Left forelimb (tissue), 1 donor: Measurements from ENCODE around the gene CPSF7.
"Not testable (repeated sequence)": the region's sequence is repeated elsewhere in the genome, so short reads cannot be mapped to it uniquely, and the experiment has no call there.

Source experiments
- DNase-seq: peaks from one replicate; pipeline ENCODE4 v3.0.0-alpha.2; 2018; ENCODE audit warnings: low spot score

The CPSF7 gene

GRCh38 chr11:61439615-61440014 lies 9.8 kb upstream of the CPSF7 start:
- DNase-seq, result no peak

- no peak for DNase-seq
Observed at GRCh38 chr11:61437496-61437895, 7.7 kb upstream of the CPSF7 start.

- DNase-seq, result not testable (repeated sequence)
Observed at GRCh38 chr11:61430839-61431238, 1.1 kb upstream of the CPSF7 start.

- peak; percentile 84 for DNase-seq
Observed at GRCh38 chr11:61429346-61429690, 457 bp downstream of the CPSF7 start.

- no peak for DNase-seq
Observed at GRCh38 chr11:61425367-61426131, 4.2 kb downstream of the CPSF7 start.

- DNase-seq, result no peak
Observed at GRCh38 chr11:61422226-61422625, 7.5 kb downstream of the CPSF7 start.

- DNase-seq, result no peak
Observed at GRCh38 chr11:61418136-61418535, 11.6 kb downstream of the CPSF7 start.

GRCh38 chr11:61417670-61418069 lies 12.1 kb downstream of the CPSF7 start:
- no peak for DNase-seq

GRCh38 chr11:61416941-61417340 lies 12.8 kb downstream of the CPSF7 start:
- no peak for DNase-seq

- no peak for DNase-seq
Observed at GRCh38 chr11:61415381-61415780, 14.4 kb downstream of the CPSF7 start.

GRCh38 chr11:61414547-61414946 lies 15.2 kb downstream of the CPSF7 start:
- no peak for DNase-seq

- no peak for DNase-seq
Observed at GRCh38 chr11:61413496-61413895, 16.3 kb downstream of the CPSF7 start.

- no peak for DNase-seq
Observed at GRCh38 chr11:61411589-61411988, 18.2 kb downstream of the CPSF7 start.

GRCh38 chr11:61406991-61407728 lies 22.6 kb downstream of the CPSF7 start:
- no peak for DNase-seq

GRCh38 chr11:61406067-61406466 lies 23.7 kb downstream of the CPSF7 start:
- DNase-seq, result no peak

GRCh38 chr11:61404641-61405040 lies 25.1 kb downstream of the CPSF7 start:
- DNase-seq, result no peak

GRCh38 chr11:61404103-61404502 lies 25.7 kb downstream of the CPSF7 start:
- no peak for DNase-seq

- DNase-seq, result no peak
Observed at GRCh38 chr11:61403658-61404057, 26.1 kb downstream of the CPSF7 start.

- no peak for DNase-seq
Observed at GRCh38 chr11:61401573-61401972, 28.2 kb downstream of the CPSF7 start.

GRCh38 chr11:61401173-61401572 lies 28.6 kb downstream of the CPSF7 start:
- DNase-seq, result no peak

GRCh38 chr11:61392981-61393595 lies 36.7 kb downstream of the CPSF7 start:
- DNase-seq, result no peak

- no peak for DNase-seq
Observed at GRCh38 chr11:61390161-61390560, 39.6 kb downstream of the CPSF7 start.
